Pancreas (tissue), 10 donors: Measurements from ENCODE around the gene CCSER2. TPM values are rescaled to one million over a fixed set of nuclear protein-coding genes. Genes with fewer than 3 reads are reported as not detected.
"Not testable (repeated sequence)": the region's sequence is repeated elsewhere in the genome, so short reads cannot be mapped to it uniquely, and the experiment has no call there.

Experiments used
- ATAC-seq, 4 donors: fragments of 200-7000 bp; cut with Tn5 transposase; one replicate each; pipeline versions ENCODE4 v1.8.0 to v1.9.1; 2020; ENCODE audit warnings: mild to moderate bottlenecking in 4 of 4, moderate library complexity in 4 of 4
- DNase-seq, 6 donors: peaks; one replicate each; pipeline ENCODE4 v3.0.0-alpha.2; 2020
- FAIRE-seq: peaks from 2 replicates; lab custom pipeline; 2012; peaks lifted over from hg19 to GRCh38; lab: Jason Lieb, UNC
- H3K27ac ChIP-seq, 4 donors: fragments of 200-600 bp; sonication (generic); 1 replicate in 3 of 4; 2 replicates in 1 of 4; pipeline versions ENCODE4 v1.5.0 to v1.8.0; 2020
- H3K27me3 ChIP-seq, 4 donors: fragments of 200-600 bp; one replicate each; pipeline ENCODE4 v1.8.0; 2021
- H3K36me3 ChIP-seq, 3 donors: fragments of 200-600 bp; sonication (generic) in 1 of 3; one replicate each; pipeline versions ENCODE4 v1.5.0 to v1.8.0; 2020 to 2021
- H3K4me1 ChIP-seq, 3 donors: fragments of 200-600 bp; one replicate each; pipeline ENCODE4 v1.8.0; 2021
- H3K4me3 ChIP-seq, 4 donors: fragments of 200-600 bp; sonication (generic) in 2 of 4; one replicate each; pipeline versions ENCODE4 v1.5.0 to v1.8.0; 2020 to 2021
- H3K9me3 ChIP-seq, 4 donors: fragments of 200-600 bp; one replicate each; pipeline ENCODE4 v1.8.0; 2021
- WGBS, 2 donors: extraction: QIAGEN DNeasy Blood & Tissue Kit; methylation state at CpG; one replicate each; pipeline ENCODE4 v1.1.7; 2013; 5-methylcytosine and 5-hydroxymethylcytosine counted together
- intact Hi-C, 3 donors: fragments of 100-400 bp; cut with DNase I; formaldehyde crosslinking; loops; one replicate each; pipeline versions ENCODE4 v1.11.1 to v1.14.2; 2022
- polyA plus RNA-seq, 2 donors: library from polyadenylated mRNA; stranded (reverse); fragments of 200-250 nt; gene quantifications; one replicate each; pipeline ENCODE4 v1.2.3, GENCODE V29; 2013
- total RNA-seq, 6 donors: library from RNA; stranded (reverse); fragmentation: NEBNext Ultra II Directional in 4 of 6; extraction: Animal tissue kit (Norgen Biotek cat#: 25700) in 4 of 6; gene quantifications; one replicate each; pipeline versions ENCODE4 v1.2.1 to v1.2.4, GENCODE V29; 2021 to 2023
- TF ChIP-seq, protein P1 (sequence below), 4 donors: fragments of 200-600 bp; sonication (generic) in 3 of 4; IDR thresholded peaks; one replicate each; pipeline versions ENCODE4 v1.5.0 to v1.8.0; 2021; ENCODE audit warnings: antibody characterized with exemption in 4 of 4
- donor health status: healthy with polysubstance abuse.
- donor health status: DM: no; HTN: no; CAD: no; lungs with moderate emphysema.
- donor health status: DM: no; HTN: no; CAD: no.
- donor health status: control.
- donor health status: control.
- donor health status: Bipolar disorder and iron deficiency.
- donor health status: DM: yes; HTN: yes; CAD: no.
- donor health status: DM: no; HTN: no; CAD: no.
- donor health status: DM: no; HTN: no; CAD: no.
- donor health status: DM: yes; HTN: yes; CAD: no.

The CCSER2 gene
- total and polyA plus RNA-seq, 8 donors, result 3.5 to 25.6 (median 21.8) TPM

DNA sequence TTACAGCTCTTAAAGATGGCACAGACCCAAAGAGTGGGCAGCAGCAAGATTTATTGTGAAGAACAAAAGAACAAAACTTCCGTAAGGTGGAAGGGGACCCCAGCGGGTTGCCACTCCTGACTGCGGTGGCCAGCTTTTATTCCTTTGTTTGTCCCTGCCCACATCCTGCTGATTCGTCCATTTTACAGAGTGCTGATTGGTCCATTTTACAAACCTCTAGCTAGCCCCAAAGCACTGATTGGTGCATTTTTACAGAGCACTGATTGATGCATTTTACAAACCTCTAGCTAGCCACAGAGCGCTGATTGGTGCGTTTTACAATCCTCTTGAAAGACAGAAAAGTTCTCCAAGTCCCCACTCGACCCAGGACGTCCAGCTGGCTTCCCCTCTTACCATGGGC, 16.8 kb upstream of the CCSER2 start:
- TF ChIP-seq, protein P1, sequence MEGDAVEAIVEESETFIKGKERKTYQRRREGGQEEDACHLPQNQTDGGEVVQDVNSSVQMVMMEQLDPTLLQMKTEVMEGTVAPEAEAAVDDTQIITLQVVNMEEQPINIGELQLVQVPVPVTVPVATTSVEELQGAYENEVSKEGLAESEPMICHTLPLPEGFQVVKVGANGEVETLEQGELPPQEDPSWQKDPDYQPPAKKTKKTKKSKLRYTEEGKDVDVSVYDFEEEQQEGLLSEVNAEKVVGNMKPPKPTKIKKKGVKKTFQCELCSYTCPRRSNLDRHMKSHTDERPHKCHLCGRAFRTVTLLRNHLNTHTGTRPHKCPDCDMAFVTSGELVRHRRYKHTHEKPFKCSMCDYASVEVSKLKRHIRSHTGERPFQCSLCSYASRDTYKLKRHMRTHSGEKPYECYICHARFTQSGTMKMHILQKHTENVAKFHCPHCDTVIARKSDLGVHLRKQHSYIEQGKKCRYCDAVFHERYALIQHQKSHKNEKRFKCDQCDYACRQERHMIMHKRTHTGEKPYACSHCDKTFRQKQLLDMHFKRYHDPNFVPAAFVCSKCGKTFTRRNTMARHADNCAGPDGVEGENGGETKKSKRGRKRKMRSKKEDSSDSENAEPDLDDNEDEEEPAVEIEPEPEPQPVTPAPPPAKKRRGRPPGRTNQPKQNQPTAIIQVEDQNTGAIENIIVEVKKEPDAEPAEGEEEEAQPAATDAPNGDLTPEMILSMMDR (IDR thresholded peaks at IDR 0.05), result no peak
- Histone ChIP-seq H3K4me1 (no peaks in the 10 kb centered on the region), H3K4me3 (no peak overlapping the region), H3K27ac (no peak overlapping the region), H3K9me3 (no peaks in the 10 kb centered on the region), H3K36me3 (no peaks in the 10 kb centered on the region), H3K27me3 (no peaks in the 10 kb centered on the region)
- no peak for FAIRE-seq
- intact Hi-C loops, result no loop called here
- no peak for ATAC-seq
- no peak for DNase-seq
- WGBS, 2 donors, result 78 to 82% methylated on average over 8 of the region's 8 CpGs

DNA sequence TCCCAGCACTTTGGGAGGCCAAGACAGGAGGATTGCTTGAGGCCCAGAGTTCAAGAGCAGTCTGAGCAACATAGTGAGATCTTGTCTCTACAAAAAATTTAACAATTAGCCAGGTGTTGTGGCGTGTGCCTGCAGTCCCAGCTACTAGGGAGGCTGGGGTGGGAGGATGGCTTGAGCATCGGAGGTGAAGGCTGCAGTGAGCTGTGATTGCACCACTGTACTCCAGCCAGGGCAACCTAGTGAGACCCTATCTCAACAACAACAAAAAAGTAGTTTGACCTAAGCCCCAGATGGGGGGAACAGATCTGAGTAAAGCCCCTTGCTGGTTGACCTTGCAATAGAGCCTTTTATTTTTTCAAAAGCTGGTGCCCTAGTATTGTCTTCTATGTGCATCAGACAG, 15.6 kb upstream of the CCSER2 start:
- intact Hi-C loops, result no loop called here
- Histone ChIP-seq H3K4me1 (no peaks in the 10 kb centered on the region), H3K27ac (no peak overlapping the region), H3K27me3 (no peaks in the 10 kb centered on the region), H3K9me3 (no peaks in the 10 kb centered on the region), H3K36me3 (no peaks in the 10 kb centered on the region), H3K4me3 (no peak overlapping the region)
- TF ChIP-seq, protein P1 (IDR thresholded peaks at IDR 0.05), result no peak
- DNase-seq, result no peak
- no peak for ATAC-seq
- FAIRE-seq, result no peak
- 80 to 96% methylated on average over 2 of the region's 2 CpGs for WGBS, 2 donors

DNA sequence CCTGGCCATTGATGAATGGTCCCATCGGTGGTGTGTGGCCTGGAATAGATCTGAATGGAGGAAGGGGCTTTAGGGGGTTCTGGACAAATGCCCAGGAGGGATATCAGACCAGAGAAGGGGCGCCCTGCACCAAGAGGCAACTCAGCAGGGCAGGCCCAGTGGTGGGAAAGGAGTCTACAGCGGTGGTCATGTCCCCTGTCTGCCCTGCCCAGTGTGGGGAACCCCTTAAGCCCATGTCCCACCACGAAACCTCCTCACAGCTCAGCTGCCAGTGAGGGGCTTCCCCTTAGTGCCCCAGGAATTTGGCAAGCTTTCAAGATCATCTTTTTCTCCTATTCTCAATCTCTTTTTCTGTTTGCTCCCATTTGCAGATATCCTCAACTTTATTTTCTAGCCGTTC, 14.1 kb upstream of the CCSER2 start:
- 79 to 86% methylated on average over 5 of the region's 5 CpGs for WGBS, 2 donors
- intact Hi-C loops, result no loop called here
- DNase-seq (no peak), ATAC-seq (no peak), FAIRE-seq (no peak)
- TF ChIP-seq, protein P1 (IDR thresholded peaks at IDR 0.05), result no peak
- H3K9me3 ChIP-seq, result no peaks in the 10 kb centered on the region
- no peaks in the 10 kb centered on the region for H3K36me3 ChIP-seq
- no peak overlapping the region for H3K4me3 ChIP-seq
- no peak overlapping the region for H3K27ac ChIP-seq
- H3K4me1 ChIP-seq, result no peaks in the 10 kb centered on the region
- H3K27me3 ChIP-seq, result no peaks in the 10 kb centered on the region

DNA sequence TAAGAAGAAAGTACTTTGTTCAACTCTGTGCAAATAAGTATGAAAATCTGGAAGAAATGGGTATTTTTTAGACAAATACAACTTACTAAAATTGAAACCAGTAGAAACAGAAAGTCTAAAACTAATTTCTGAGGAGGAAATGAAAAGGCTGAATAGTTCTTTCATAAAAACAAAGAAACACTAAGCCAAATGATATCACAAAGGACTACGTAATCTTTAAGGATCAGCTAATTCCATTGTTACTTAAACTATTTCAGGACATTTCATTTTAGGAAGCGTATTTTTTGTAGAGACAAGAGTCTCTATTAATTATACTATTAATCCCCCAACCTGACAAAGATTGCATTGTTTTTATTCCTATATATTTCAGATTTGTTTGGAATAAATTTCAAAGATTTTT, 11.2 kb upstream of the CCSER2 start:
- TF ChIP-seq, protein P1 (IDR thresholded peaks at IDR 0.05), result no peak
- ATAC-seq (no peak), FAIRE-seq (no peak), DNase-seq (no peak)
- no peaks in the 10 kb centered on the region for H3K27me3 ChIP-seq
- no peaks in the 10 kb centered on the region for H3K36me3 ChIP-seq
- no peaks in the 10 kb centered on the region for H3K9me3 ChIP-seq
- 65 to 79% methylated on average over 2 of the region's 2 CpGs for WGBS, 2 donors
- no peaks in the 10 kb centered on the region for H3K4me1 ChIP-seq
- H3K4me3 ChIP-seq, result no peak overlapping the region
- intact Hi-C loops, result no loop called here
- no peak overlapping the region for H3K27ac ChIP-seq

DNA sequence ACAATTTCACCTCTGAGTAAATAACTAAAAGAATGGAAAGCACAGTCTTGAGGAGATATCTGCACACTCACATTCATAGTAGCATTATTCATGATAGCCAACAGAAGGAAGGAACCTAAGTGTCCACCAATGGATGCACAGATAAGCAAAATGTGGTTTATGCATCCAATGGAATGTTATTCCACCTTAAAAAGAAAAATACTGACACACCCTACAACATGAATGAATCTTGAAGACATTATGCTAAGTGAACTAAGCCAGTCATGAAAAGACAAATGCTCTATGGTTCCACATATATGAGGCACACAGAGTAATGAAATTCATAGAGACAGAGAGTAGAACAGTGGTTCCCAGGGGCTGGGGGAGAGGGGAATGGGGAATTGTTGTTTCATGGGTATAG, 6.5 kb upstream of the CCSER2 start:
- Histone ChIP-seq H3K36me3 (no peaks in the 10 kb centered on the region), H3K27me3 (no peaks in the 10 kb centered on the region), H3K4me3 (no peak overlapping the region), H3K4me1 (no peaks in the 10 kb centered on the region), H3K27ac (no peak overlapping the region), H3K9me3 (no peaks in the 10 kb centered on the region)
- TF ChIP-seq, protein P1 (IDR thresholded peaks at IDR 0.05), result no peak
- DNase-seq (no peak), ATAC-seq (no peak), FAIRE-seq (no peak)
- intact Hi-C loops, result no loop called here

DNA sequence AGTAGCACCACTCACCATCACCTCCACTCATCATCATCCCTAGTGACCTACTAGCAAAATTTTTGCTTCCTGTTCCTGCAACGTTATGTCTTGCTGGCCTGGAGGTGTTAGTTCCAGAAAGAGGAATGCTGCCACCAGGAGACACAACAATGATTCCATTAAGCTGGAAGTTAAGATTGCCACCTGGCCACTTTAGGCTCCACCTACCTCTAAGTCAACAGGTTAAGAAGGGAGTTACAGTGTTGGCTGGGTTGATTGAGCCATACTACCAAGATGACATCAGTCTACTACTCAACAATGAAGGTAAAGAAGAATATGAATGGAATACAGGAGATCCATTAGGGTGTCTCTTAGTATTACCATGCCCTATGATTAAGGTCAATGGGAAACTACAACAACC, 4.8 kb upstream of the CCSER2 start:
- H3K4me1 ChIP-seq, H3K27me3 ChIP-seq, H3K36me3 ChIP-seq, H3K9me3 ChIP-seq, H3K27ac ChIP-seq, H3K4me3 ChIP-seq, FAIRE-seq, ATAC-seq, DNase-seq, intact Hi-C loops: not testable (repeated sequence)
- WGBS, 2 donors, result 20 to 28% methylated on average over 1 of the region's 1 CpG

DNA sequence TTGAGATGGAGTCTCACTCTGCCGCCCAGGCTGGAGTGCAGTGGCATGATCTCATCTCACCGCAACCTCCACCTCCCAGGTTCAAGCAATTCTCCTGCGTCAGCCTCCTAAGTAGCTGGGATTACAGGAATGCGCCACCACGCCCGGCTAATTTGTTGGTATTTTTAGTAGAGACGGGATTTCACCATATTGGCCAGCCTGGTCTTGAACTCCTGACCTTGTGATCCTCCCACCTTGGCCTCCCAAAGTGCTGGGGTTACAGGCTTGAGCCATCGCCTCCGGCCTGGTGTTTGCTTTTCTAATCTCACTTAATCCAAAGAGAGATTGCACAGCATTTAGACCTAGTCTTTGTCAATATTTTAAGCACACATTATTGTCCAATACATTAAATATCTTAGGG, 1.4 kb upstream of the CCSER2 start:
- H3K27me3 ChIP-seq, H3K4me3 ChIP-seq, H3K9me3 ChIP-seq, H3K27ac ChIP-seq, DNase-seq, FAIRE-seq, H3K4me1 ChIP-seq, ATAC-seq, intact Hi-C loops, H3K36me3 ChIP-seq: not testable (repeated sequence)
- 80 to 86% methylated on average over 9 of the region's 9 CpGs for WGBS, 2 donors
